Trophoblast cell (in vitro differentiated cells and primary cell): ENCODE data around the gene EGFR.
A peak's percentile ranks its signal among the peaks of the same experiment; 100 is the strongest.

Experiments used
- DNase-seq, 2 donors: peaks; one replicate each; pipeline ENCODE4 v3.0.0-alpha.2; 2016
- H2AFZ ChIP-seq: 2 replicates; pipeline ENCODE4 v1.6.1; 2013; ENCODE audit warnings: low read length, moderate library complexity, mild to moderate bottlenecking; ENCODE audit not compliant: insufficient read depth, poor library complexity
- H2AK5ac ChIP-seq: 2 replicates; pipeline ENCODE4 v1.6.1; 2013; ENCODE audit warnings: mild to moderate bottlenecking, low read length
- H2BK120ac ChIP-seq: 2 replicates; pipeline ENCODE4 v1.6.1; 2013; ENCODE audit warnings: low read length, mild to moderate bottlenecking, moderate library complexity; ENCODE audit not compliant: insufficient read depth, poor library complexity
- H2BK12ac ChIP-seq: 2 replicates; pipeline ENCODE4 v1.6.1; 2013; ENCODE audit warnings: mild to moderate bottlenecking, low read length, moderate library complexity
- H2BK5ac ChIP-seq: 2 replicates; pipeline ENCODE4 v1.6.1; 2013; ENCODE audit warnings: low read length, low read depth, moderate library complexity, mild to moderate bottlenecking; ENCODE audit not compliant: poor library complexity
- H3K14ac ChIP-seq: 2 replicates; pipeline ENCODE4 v1.6.1; 2013; ENCODE audit warnings: mild to moderate bottlenecking, low read length
- H3K18ac ChIP-seq: 2 replicates; pipeline ENCODE4 v1.6.1; 2013; ENCODE audit warnings: mild to moderate bottlenecking, low read length
- H3K23ac ChIP-seq: 2 replicates; pipeline ENCODE4 v1.6.1; 2013; ENCODE audit warnings: low read length
- H3K27ac ChIP-seq: 2 replicates; pipeline ENCODE4 v1.5.1; 2013; ENCODE audit warnings: low read depth, mild to moderate bottlenecking, inconsistent platforms, low read length, moderate library complexity
- H3K27me3 ChIP-seq: 2 replicates; pipeline ENCODE4 v1.6.1; 2013; ENCODE audit warnings: inconsistent platforms, mild to moderate bottlenecking, low read length, moderate library complexity; ENCODE audit not compliant: insufficient read depth
- H3K36me3 ChIP-seq, 2 experiments: 1 replicate in 1 of 2; 2 replicates in 1 of 2; pipeline ENCODE4 v1.6.1; 2013; ENCODE audit warnings: low read length in 2 of 2, mild to moderate bottlenecking in 2 of 2, moderate library complexity in 1 of 2; ENCODE audit not compliant: insufficient read depth in 2 of 2, control insufficient read depth in 1 of 2
- H3K4ac ChIP-seq: 2 replicates; pipeline ENCODE4 v1.6.1; 2013; ENCODE audit warnings: low read depth, mild to moderate bottlenecking, low read length, moderate library complexity
- H3K4me1 ChIP-seq, 2 experiments: 1 replicate in 1 of 2; 2 replicates in 1 of 2; pipeline ENCODE4 v1.6.1; 2013; ENCODE audit warnings: low read length in 2 of 2, mild to moderate bottlenecking in 2 of 2, moderate library complexity in 1 of 2; ENCODE audit not compliant: insufficient read depth in 2 of 2, control insufficient read depth in 1 of 2
- H3K4me2 ChIP-seq: 2 replicates; pipeline ENCODE4 v1.6.1; 2013; ENCODE audit warnings: inconsistent platforms, mild to moderate bottlenecking, low read length, moderate library complexity
- H3K4me3 ChIP-seq: 2 replicates; pipeline ENCODE4 v1.5.1; 2013; ENCODE audit warnings: mild to moderate bottlenecking, low read depth, low read length, inconsistent platforms
- H3K79me1 ChIP-seq: one replicate; pipeline ENCODE4 v1.6.1; 2013; ENCODE audit warnings: low read length
- H3K79me2 ChIP-seq: 2 replicates; pipeline ENCODE4 v1.6.1; 2013; ENCODE audit warnings: low read length, mild to moderate bottlenecking; ENCODE audit not compliant: control insufficient read depth, insufficient read depth, poor library complexity
- H3K9ac ChIP-seq: 2 replicates; pipeline ENCODE4 v1.6.1; 2013; ENCODE audit warnings: mild to moderate bottlenecking, low read length
- H3K9me3 ChIP-seq: 2 replicates; pipeline ENCODE4 v1.6.1; 2013; ENCODE audit warnings: low read depth, mild to moderate bottlenecking, control low read depth, inconsistent platforms, low read length; ENCODE audit not compliant: insufficient read depth
- H4K12ac ChIP-seq: 2 replicates; pipeline ENCODE4 v1.6.1; 2013; ENCODE audit warnings: low read depth, mild to moderate bottlenecking, low read length, moderate library complexity
- H4K8ac ChIP-seq: 2 replicates; pipeline ENCODE4 v1.6.1; 2013; ENCODE audit warnings: low read depth, mild to moderate bottlenecking, low read length, moderate library complexity
- H4K91ac ChIP-seq: one replicate; pipeline ENCODE4 v1.6.1; 2013; ENCODE audit warnings: low read depth, mild to moderate bottlenecking, low read length, moderate library complexity
- WGBS: extraction: QIAGEN DNeasy Blood & Tissue Kit; methylation state at CpG from one replicate; pipeline ENCODE4 v1.1.7; 2013; ENCODE audit warnings: missing lambda C conversion rate; ENCODE audit not compliant: insufficient read length, insufficient coverage; ENCODE audit errors: extremely low coverage; 5-methylcytosine and 5-hydroxymethylcytosine counted together

EGFR gene

GRCh38 chr7:55253188-55253587 is 234.4 kb downstream of the EGFR start:
- Histone ChIP-seq H4K91ac (no peak overlapping the region), H3K27ac (no peak overlapping the region), H3K27me3 (no peaks in the 10 kb centered on the region), H3K18ac (no peak overlapping the region), H3K4ac (no peak overlapping the region), H2BK12ac (no peak overlapping the region), H4K8ac (no peak overlapping the region), H3K36me3 (no peaks in the 10 kb centered on the region), H2AK5ac (no peak overlapping the region), H3K9ac (no peak overlapping the region), H3K79me2 (peaks cover 2% of the 10 kb centered on the region), H3K14ac (no peak overlapping the region), H3K4me3 (no peak overlapping the region), H4K12ac (no peak overlapping the region), H2AFZ (no peak overlapping the region), H3K23ac (no peak overlapping the region), H3K9me3 (no peaks in the 10 kb centered on the region), H3K79me1 (peaks cover 6% of the 10 kb centered on the region), H3K4me2 (no peak overlapping the region), H2BK120ac (no peak overlapping the region), H3K4me1 (peaks cover 8 to 12% of the 10 kb centered on the region in 2 experiments), H2BK5ac (no peak overlapping the region)
- no peak for DNase-seq
- no CpG with 5 or more reads among the region's 3 CpGs for WGBS

- no CpG with 5 or more reads among the region's 21 CpGs for WGBS
- Histone ChIP-seq H4K12ac (no peak overlapping the region), H3K4ac (no peak overlapping the region), H3K36me3 (no peaks in the 10 kb centered on the region), H3K9ac (no peak overlapping the region), H3K4me3 (peak overlapping the region; percentile 38), H2AK5ac (no peak overlapping the region), H4K8ac (no peak overlapping the region), H3K18ac (no peak overlapping the region), H3K9me3 (no peaks in the 10 kb centered on the region), H2BK120ac (no peak overlapping the region), H4K91ac (no peak overlapping the region), H3K27me3 (no peaks in the 10 kb centered on the region), H3K23ac (no peak overlapping the region), H2BK12ac (no peak overlapping the region), H3K27ac (no peak overlapping the region), H3K79me1 (peaks cover 4% of the 10 kb centered on the region), H3K79me2 (peaks cover 2% of the 10 kb centered on the region), H3K4me1 (peaks cover 8 to 12% of the 10 kb centered on the region in 2 experiments), H3K4me2 (peak overlapping the region; percentile 92), H2BK5ac (no peak overlapping the region), H2AFZ (peak overlapping the region; percentile 48), H3K14ac (no peak overlapping the region)
- DNase-seq = no peak
These were observed 235.4 kb downstream of the EGFR start for GRCh38 chr7:55254242-55254595.

GRCh38 chr7:55254596-55255495 is 236.0 kb downstream of the EGFR start:
- peak overlapping the region; percentile 92 for H3K4me2 ChIP-seq
- peak overlapping the region; percentile 68 for H3K9ac ChIP-seq
- H3K4ac ChIP-seq = no peak overlapping the region
- DNase-seq = peak; percentile 83 to 84
- H4K8ac ChIP-seq = peak overlapping the region; percentile 56
- no peak overlapping the region for H2BK120ac ChIP-seq
- no peak overlapping the region for H3K23ac ChIP-seq
- no peak overlapping the region for H2BK12ac ChIP-seq
- no peak overlapping the region for H3K18ac ChIP-seq
- peaks cover 2% of the 10 kb centered on the region for H3K79me2 ChIP-seq
- no peak overlapping the region for H3K27ac ChIP-seq
- H4K91ac ChIP-seq = peak overlapping the region; percentile 17
- no peak overlapping the region for H2AK5ac ChIP-seq
- H3K36me3 ChIP-seq = no peaks in the 10 kb centered on the region
- H2BK5ac ChIP-seq = no peak overlapping the region
- H3K14ac ChIP-seq = peak overlapping the region; percentile 68
- H3K4me3 ChIP-seq = peak overlapping the region; percentile 64
- H4K12ac ChIP-seq = no peak overlapping the region
- H3K79me1 ChIP-seq = peaks cover 4% of the 10 kb centered on the region
- no peaks in the 10 kb centered on the region for H3K27me3 ChIP-seq
- WGBS = no CpG with 5 or more reads among the region's 80 CpGs
- H2AFZ ChIP-seq = peak overlapping the region; percentile 95
- peaks cover 8 to 11% of the 10 kb centered on the region in 2 experiments for H3K4me1 ChIP-seq
- no peaks in the 10 kb centered on the region for H3K9me3 ChIP-seq

GRCh38 chr7:55255496-55256445 is 237.0 kb downstream of the EGFR start:
- Histone ChIP-seq H2AK5ac (no peak overlapping the region), H3K14ac (no peak overlapping the region), H4K12ac (no peak overlapping the region), H2AFZ (peak overlapping the region; percentile 95), H2BK5ac (no peak overlapping the region), H3K9me3 (no peaks in the 10 kb centered on the region), H3K36me3 (no peaks in the 10 kb centered on the region), H4K8ac (peak overlapping the region; percentile 56), H3K23ac (no peak overlapping the region), H2BK12ac (no peak overlapping the region), H3K27me3 (no peaks in the 10 kb centered on the region), H3K27ac (no peak overlapping the region), H3K4me1 (peaks cover 8 to 11% of the 10 kb centered on the region in 2 experiments), H3K79me1 (peaks cover 4% of the 10 kb centered on the region), H3K79me2 (peaks cover 2% of the 10 kb centered on the region), H3K18ac (no peak overlapping the region), H3K4me2 (peak overlapping the region; percentile 92), H3K4me3 (peak overlapping the region; percentile 64), H3K4ac (no peak overlapping the region), H4K91ac (no peak overlapping the region), H2BK120ac (no peak overlapping the region), H3K9ac (peak overlapping the region; percentile 68)
- peak; percentile 84 to 94 for DNase-seq
- no CpG with 5 or more reads among the region's 43 CpGs for WGBS
